AG10803 (cell line): Measurements from ENCODE around the gene KIDINS220.

ENCODE experiments used
- DNase-seq: peaks from one replicate; pipeline ENCODE4 v3.0.0; 2010; ENCODE audit warnings: low read depth
- H3K4me3 ChIP-seq: 2 replicates; pipeline ENCODE4 v1.5.1; 2011; ENCODE audit warnings: mild to moderate bottlenecking, low read length, control low read depth
- TF ChIP-seq, protein P1 (sequence below): conservative IDR thresholded peaks from 2 replicates; pipeline ENCODE4 v1.5.1; 2011; ENCODE audit warnings: mild to moderate bottlenecking, low read length, control low read depth, inconsistent platforms

Gene KIDINS220

GRCh38 chr2:8680822-8681760, 156.3 kb downstream of the KIDINS220 start:
- TF ChIP-seq, protein P1, sequence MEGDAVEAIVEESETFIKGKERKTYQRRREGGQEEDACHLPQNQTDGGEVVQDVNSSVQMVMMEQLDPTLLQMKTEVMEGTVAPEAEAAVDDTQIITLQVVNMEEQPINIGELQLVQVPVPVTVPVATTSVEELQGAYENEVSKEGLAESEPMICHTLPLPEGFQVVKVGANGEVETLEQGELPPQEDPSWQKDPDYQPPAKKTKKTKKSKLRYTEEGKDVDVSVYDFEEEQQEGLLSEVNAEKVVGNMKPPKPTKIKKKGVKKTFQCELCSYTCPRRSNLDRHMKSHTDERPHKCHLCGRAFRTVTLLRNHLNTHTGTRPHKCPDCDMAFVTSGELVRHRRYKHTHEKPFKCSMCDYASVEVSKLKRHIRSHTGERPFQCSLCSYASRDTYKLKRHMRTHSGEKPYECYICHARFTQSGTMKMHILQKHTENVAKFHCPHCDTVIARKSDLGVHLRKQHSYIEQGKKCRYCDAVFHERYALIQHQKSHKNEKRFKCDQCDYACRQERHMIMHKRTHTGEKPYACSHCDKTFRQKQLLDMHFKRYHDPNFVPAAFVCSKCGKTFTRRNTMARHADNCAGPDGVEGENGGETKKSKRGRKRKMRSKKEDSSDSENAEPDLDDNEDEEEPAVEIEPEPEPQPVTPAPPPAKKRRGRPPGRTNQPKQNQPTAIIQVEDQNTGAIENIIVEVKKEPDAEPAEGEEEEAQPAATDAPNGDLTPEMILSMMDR = peak; percentile 7; the same call in 1 of the 2 replicates

GRCh38 chr2:8679827-8680731, 157.3 kb downstream of the KIDINS220 start:
- DNase-seq = peak; percentile 80
- peak overlapping the region; percentile 74 for H3K4me3 ChIP-seq
- TF ChIP-seq, protein P1 = no peak

More at GRCh38 chr2:8680822-8681760, 156.3 kb downstream of the KIDINS220 start:
- peak overlapping the region; percentile 74 for H3K4me3 ChIP-seq
- peak; percentile 80 for DNase-seq

- peak overlapping the region; percentile 74 for H3K4me3 ChIP-seq
- DNase-seq = no peak
- TF ChIP-seq, protein P1 = no peak
Measured at GRCh38 chr2:8679567-8679826, 157.9 kb downstream of the KIDINS220 start.
